Measurements from ENCODE around the gene ZNF521. TPM values are rescaled to one million over a fixed set of nuclear protein-coding genes. Genes with fewer than 3 reads are reported as not detected.

Gene ZNF521
- total RNA-seq, 1 donor from 2014 or later: 75.1 TPM

GRCh38 chr18:25346561-25346960 is 5.4 kb downstream of the ZNF521 start:
- Mint-ChIP-seq H3K4me3 (peak overlapping the region; percentile 53), H3K4me1 (ENCODE audit: unreplicated experiment) (peaks cover 39% of the 10 kb centered on the region), H3K27me3 (peaks cover 47% of the 10 kb centered on the region), H3K27ac (no peak overlapping the region), H3K36me3 (peaks cover 6% of the 10 kb centered on the region), H3K9me3 (no peaks in the 10 kb centered on the region)
- TF ChIP-seq CTCF (conservative IDR thresholded peaks at IDR 0.05): no peak
- DNase-seq (ENCODE audit: extremely low spot score, unreplicated experiment): no peak

DNA sequence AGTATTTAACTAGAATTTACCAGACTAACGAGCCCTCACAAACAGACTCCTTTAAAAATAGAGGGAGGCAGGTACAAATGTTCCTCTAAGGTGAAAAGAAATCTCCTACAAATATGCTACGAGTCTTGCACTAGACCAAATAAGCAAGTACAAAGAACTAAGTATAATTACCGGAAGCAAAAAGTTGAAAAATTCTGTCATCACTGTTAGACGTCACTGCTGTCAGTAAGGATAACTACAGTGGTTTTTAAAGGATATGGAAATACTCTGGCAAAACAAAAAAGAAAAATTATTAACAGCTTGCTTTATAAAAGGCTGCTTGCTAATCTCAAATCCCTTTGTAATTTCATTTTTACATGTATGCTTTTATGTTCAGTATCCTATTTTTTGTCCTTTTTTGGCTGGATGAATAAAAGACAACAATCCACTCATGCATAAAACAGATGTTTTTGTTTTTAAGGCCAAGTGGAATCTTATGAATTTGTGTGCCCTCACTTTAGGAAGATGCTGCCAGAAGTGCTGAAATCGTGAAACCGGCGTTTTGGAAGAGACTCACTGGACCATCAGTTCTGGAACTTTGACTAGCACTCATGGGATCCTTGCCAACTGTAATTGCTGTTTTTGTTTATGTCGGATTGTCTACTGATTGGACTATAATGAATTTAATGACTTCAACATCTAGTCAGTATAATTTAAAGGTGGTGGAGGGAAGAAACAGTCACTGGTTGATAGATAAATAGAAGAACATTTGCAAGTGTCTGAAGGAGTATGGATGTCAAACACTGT is 6.7 kb downstream of the ZNF521 start:
- TF ChIP-seq CTCF (conservative IDR thresholded peaks at IDR 0.05): no peak
- H3K27ac Mint-ChIP-seq: no peak overlapping the region
- H3K36me3 Mint-ChIP-seq: peaks cover 12% of the 10 kb centered on the region
- peaks cover 39% of the 10 kb centered on the region for H3K4me1 Mint-ChIP-seq (ENCODE audit: unreplicated experiment)
- H3K9me3 Mint-ChIP-seq: no peaks in the 10 kb centered on the region
- peaks cover 39% of the 10 kb centered on the region for H3K27me3 Mint-ChIP-seq
- DNase-seq (ENCODE audit: extremely low spot score, unreplicated experiment): no peak
- H3K4me3 Mint-ChIP-seq: peak overlapping the region; percentile 42

GRCh38 chr18:25341831-25342230 is 10.1 kb downstream of the ZNF521 start:
- H3K4me3 Mint-ChIP-seq: no peak overlapping the region
- H3K4me1 Mint-ChIP-seq (ENCODE audit: unreplicated experiment): peaks cover 23% of the 10 kb centered on the region
- peaks cover 14% of the 10 kb centered on the region for H3K27me3 Mint-ChIP-seq
- no peak for DNase-seq (ENCODE audit: extremely low spot score, unreplicated experiment)
- H3K27ac Mint-ChIP-seq: no peak overlapping the region
- H3K36me3 Mint-ChIP-seq: peaks cover 12% of the 10 kb centered on the region
- TF ChIP-seq CTCF (conservative IDR thresholded peaks at IDR 0.05): no peak
- H3K9me3 Mint-ChIP-seq: no peaks in the 10 kb centered on the region

DNA sequence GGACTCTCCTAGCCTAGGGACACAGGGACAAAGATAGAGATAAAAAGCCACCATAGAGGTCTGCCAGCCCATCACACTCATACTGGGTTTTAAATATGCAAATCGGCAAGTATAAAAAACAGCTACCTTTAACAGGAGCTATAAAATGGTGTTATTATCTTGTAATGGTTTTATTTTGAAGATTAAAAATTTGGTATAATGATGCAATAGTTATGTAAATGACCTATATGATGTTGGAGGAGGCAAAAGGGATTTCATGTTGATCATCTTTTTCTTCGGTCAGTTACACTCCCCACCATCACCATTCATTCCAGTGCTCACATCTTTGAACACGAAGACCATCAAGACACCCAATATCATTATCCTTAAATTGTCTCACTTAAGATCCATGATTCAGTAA is 11.2 kb downstream of the ZNF521 start:
- Mint-ChIP-seq H3K27me3 (peaks cover 12% of the 10 kb centered on the region), H3K4me3 (no peak overlapping the region), H3K9me3 (no peaks in the 10 kb centered on the region), H3K27ac (no peak overlapping the region), H3K36me3 (peaks cover 12% of the 10 kb centered on the region), H3K4me1 (ENCODE audit: unreplicated experiment) (peaks cover 18% of the 10 kb centered on the region)
- no peak for DNase-seq (ENCODE audit: extremely low spot score, unreplicated experiment)
- no peak for TF ChIP-seq CTCF (conservative IDR thresholded peaks at IDR 0.05)

DNA sequence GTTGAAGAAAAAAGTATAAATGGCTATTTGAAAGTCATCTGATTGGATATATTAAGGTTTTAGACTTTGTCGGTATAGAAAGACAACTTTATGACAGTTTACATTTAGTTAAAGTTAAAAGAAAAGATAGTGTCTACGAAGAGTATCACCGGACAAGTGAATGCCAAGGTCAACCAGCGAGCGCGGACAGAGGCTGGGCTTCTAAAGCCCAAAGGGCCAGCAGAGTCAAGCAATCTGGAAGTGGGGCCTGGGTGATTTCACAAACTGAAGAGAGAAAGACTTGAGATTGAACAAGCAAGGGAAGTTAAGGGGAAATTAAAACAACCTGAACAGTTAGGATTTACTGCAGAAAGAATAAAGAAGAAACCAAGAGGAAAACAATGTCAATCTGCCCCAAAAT is 16.3 kb downstream of the ZNF521 start:
- H3K4me3 Mint-ChIP-seq: no peak overlapping the region
- no peaks in the 10 kb centered on the region for H3K9me3 Mint-ChIP-seq
- TF ChIP-seq CTCF (conservative IDR thresholded peaks at IDR 0.05): no peak
- peaks cover 13% of the 10 kb centered on the region for H3K4me1 Mint-ChIP-seq (ENCODE audit: unreplicated experiment)
- no peak for DNase-seq (ENCODE audit: extremely low spot score, unreplicated experiment)
- H3K27ac Mint-ChIP-seq: no peak overlapping the region
- peaks cover 4% of the 10 kb centered on the region for H3K36me3 Mint-ChIP-seq
- no peaks in the 10 kb centered on the region for H3K27me3 Mint-ChIP-seq
